H1 (cell line): Measurements from ENCODE around the gene LMX1B. TPM values are rescaled to one million over a fixed set of nuclear protein-coding genes. Genes with fewer than 3 reads are reported as not detected.

Experiments used
- CEBPB ChIP-seq: IDR thresholded peaks from 2 replicates; pipeline ENCODE4 v1.6.1; 2012; ENCODE audit warnings: low read depth, low read length
- CHD7 ChIP-seq: fragments of 300-600 bp; sonication (generic); IDR thresholded peaks from 2 replicates; pipeline ENCODE4 v1.7.1; 2012; ENCODE audit warnings: low read length, moderate library complexity, mild to moderate bottlenecking, inconsistent platforms; ENCODE audit not compliant: insufficient replicate concordance
- E2F6 ChIP-seq: IDR thresholded peaks from 2 replicates; pipeline ENCODE4 v1.6.1; 2012; ENCODE audit warnings: inconsistent platforms
- GABPA ChIP-seq: IDR thresholded peaks from 2 replicates; pipeline ENCODE4 v1.6.1; 2011; ENCODE audit warnings: mild to moderate bottlenecking, low read length, moderate library complexity, borderline replicate concordance; ENCODE audit not compliant: insufficient read depth
- JUND ChIP-seq: IDR thresholded peaks from 2 replicates; pipeline ENCODE4 v1.6.1; 2011; ENCODE audit warnings: mild to moderate bottlenecking, improper control_type of control experiment, low read length
- MAX ChIP-seq: IDR thresholded peaks from 2 replicates; pipeline ENCODE4 v1.6.1; 2012; ENCODE audit warnings: inconsistent platforms
- RNF2 ChIP-seq: fragments of 200-900, 300-1000 bp; sonication (generic); IDR thresholded peaks from 2 replicates; pipeline ENCODE4 v1.7.1; 2016; ENCODE audit warnings: borderline replicate concordance, low read depth, mild to moderate bottlenecking, antibody characterized with exemption, low read length; ENCODE audit not compliant: poor library complexity, severe bottlenecking; ENCODE audit errors: missing control alignments
- SUZ12 ChIP-seq: fragments of 200-600 bp; sonication (generic); IDR thresholded peaks from 2 replicates; pipeline ENCODE4 v1.6.1; 2012; ENCODE audit warnings: mild to moderate bottlenecking, inconsistent platforms, low read length, moderate library complexity, mixed read lengths
- polyA plus RNA-seq, 7 experiments: library from polyadenylated mRNA; depleted of rRNA in 3 of 7; stranded (reverse) in 5 of 7; unstranded in 2 of 7; fragments of >200 nt in 5 of 7; fragments of 200-250 nt in 2 of 7; gene quantifications; 1 replicate in 5 of 7; 2 replicates in 1 of 7; 4 replicates in 1 of 7; pipeline versions ENCODE4 v1.2.1 to v1.2.3, GENCODE V29; 2011 to 2013; ENCODE audit warnings: missing spikeins in 2 of 7, mixed read lengths in 2 of 7
- total RNA-seq: library from RNA; stranded (reverse); fragmentation: NEBNext Ultra II Directional; extraction: Animal tissue kit (Norgen Biotek cat#: 25700); gene quantifications from 2 replicates; pipeline ENCODE4 v1.2.1, GENCODE V29; 2021

The LMX1B gene
- total and polyA plus RNA-seq, 2 of the 8 experiments (the other 6 are each of a cell fraction or from before 2014, with no cell fraction given), result 0.09 to 0.37 TPM

GRCh38 chr9:126625329-126626126, 11.8 kb downstream of the LMX1B start (continued):
- TF ChIP-seq E2F6, result no peak
- no peak for TF ChIP-seq GABPA
- no peak for TF ChIP-seq JUND
- TF ChIP-seq MAX, result 0 out of 2 replicates have a peak, but pooled peaks have one; percentile 14
- no peak for TF ChIP-seq CEBPB
- peak; percentile 82 for TF ChIP-seq SUZ12
- TF ChIP-seq CHD7, result no peak
- peak; percentile 83 for TF ChIP-seq RNF2
